Measurements from ENCODE around the gene AK4. TPM values are rescaled to one million over a fixed set of nuclear protein-coding genes. Genes with fewer than 3 reads are reported as not detected.
"Not testable (repeated sequence)": the region's sequence is repeated elsewhere in the genome, so short reads cannot be mapped to it uniquely, and the experiment has no call there.

Gene AK4
- total and polyA plus RNA-seq, 2 experiments from 2014 or later = 65.4 to 110 TPM

DNA sequence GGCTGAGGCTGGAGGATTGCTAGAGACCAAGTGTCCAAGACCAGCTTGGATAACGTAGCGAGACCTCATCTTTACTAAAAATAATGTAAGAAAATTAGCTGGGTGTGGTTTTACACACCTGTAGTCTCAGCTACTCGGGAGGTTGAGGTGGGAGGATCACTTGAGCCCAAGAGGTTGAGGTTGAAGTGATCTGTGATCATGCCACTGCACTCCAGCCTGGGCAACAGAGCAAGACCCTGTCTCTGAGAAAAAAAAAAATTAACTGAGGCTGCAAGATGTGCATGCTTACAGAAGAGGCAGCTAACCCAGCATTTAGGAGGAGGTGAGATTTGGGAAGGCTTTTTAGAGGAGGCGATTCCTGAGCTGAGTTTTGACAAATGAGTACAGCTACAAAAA, 9.5 kb downstream of the AK4 start:
- H3K9me2 ChIP-seq (ENCODE audit: insufficient read depth) = no peaks in the 10 kb centered on the region
- H3K4me2 ChIP-seq (ENCODE audit: unreplicated experiment) = no peak overlapping the region
- in situ Hi-C loops (cut with MboI) = no loop called here
- H3K79me2 ChIP-seq (ENCODE audit: insufficient read depth) = peaks cover 99% of the 10 kb centered on the region
- no peak overlapping the region for H2AFZ ChIP-seq
- 94% methylated on average over 4 of the region's 4 CpGs for WGBS, 2 experiments (ENCODE audit: low coverage in 1 of 2, low lambda C conversion rate in 2 of 2, missing lambda C conversion rate in 2 of 2)
- H3F3A ChIP-seq (ENCODE audit: insufficient read depth) = no peaks in the 10 kb centered on the region
- no peaks in the 10 kb centered on the region for H3K4me1 ChIP-seq (ENCODE audit: insufficient read depth)
- TF ChIP-seq EZH2 (IDR thresholded peaks at IDR 0.05; ENCODE audit: insufficient read depth, poor library complexity, severe bottlenecking) (no peak), EZH2phosphoT487 (IDR thresholded peaks at IDR 0.05; ENCODE audit: insufficient read depth, low read depth) (no peak)
- no peaks in the 10 kb centered on the region for H3K27me3 ChIP-seq (replicated peaks; ENCODE audit: insufficient read depth)
- H3K9me3 ChIP-seq (ENCODE audit: low read depth) = no peaks in the 10 kb centered on the region
- H3K27ac ChIP-seq = no peak overlapping the region
- H3K4me3 ChIP-seq = no peak overlapping the region
- no peak for DNase-seq
- peaks cover 3% of the 10 kb centered on the region; the same call in 1 of the 2 replicates for H3K36me3 ChIP-seq (ENCODE audit: low read depth)
- no peak overlapping the region for H3K9ac ChIP-seq
- peaks cover 18% of the 10 kb centered on the region; the same call in 1 of the 2 replicates for H4K20me1 ChIP-seq (ENCODE audit: insufficient read depth)

DNA sequence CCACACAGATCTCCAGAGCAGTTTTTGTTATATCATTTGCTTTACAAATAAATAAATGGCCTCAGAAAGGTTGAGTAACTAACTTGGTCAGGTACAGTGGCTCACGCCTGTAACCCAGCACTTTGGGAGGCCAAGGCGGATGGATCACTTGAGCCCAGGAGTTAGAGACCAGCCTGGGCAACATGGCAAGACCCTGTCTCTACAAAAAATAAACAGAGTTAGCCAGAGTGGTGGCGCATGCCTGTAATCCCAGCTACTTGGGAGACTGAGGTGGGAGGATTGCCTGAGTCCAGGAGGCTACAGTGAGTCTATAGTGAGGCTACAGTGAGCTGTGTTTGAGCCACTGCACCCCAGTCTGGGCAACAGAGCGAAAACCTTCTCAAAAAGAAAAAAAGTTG, 11.3 kb downstream of the AK4 start:
- H3K4me1 ChIP-seq (ENCODE audit: insufficient read depth); H3K9me3 ChIP-seq (ENCODE audit: low read depth); H3K27ac ChIP-seq; DNase-seq; H3K4me3 ChIP-seq; H3K27me3 ChIP-seq (replicated peaks; ENCODE audit: insufficient read depth); H3K9ac ChIP-seq; H3K9me2 ChIP-seq (ENCODE audit: insufficient read depth); H3K4me2 ChIP-seq (ENCODE audit: unreplicated experiment); H3K36me3 ChIP-seq (ENCODE audit: low read depth); H2AFZ ChIP-seq; in situ Hi-C loops (cut with MboI): not testable (repeated sequence)
- Histone ChIP-seq H3F3A (ENCODE audit: insufficient read depth) (peaks cover 16% of the 10 kb centered on the region), H3K79me2 (ENCODE audit: insufficient read depth) (peaks cover 99% of the 10 kb centered on the region), H4K20me1 (ENCODE audit: insufficient read depth) (peaks cover 22% of the 10 kb centered on the region; the same call in 1 of the 2 replicates)
- WGBS, 2 experiments (ENCODE audit: low coverage in 1 of 2, low lambda C conversion rate in 2 of 2, missing lambda C conversion rate in 2 of 2) = 98 to 99% methylated on average over 4 of the region's 4 CpGs

DNA sequence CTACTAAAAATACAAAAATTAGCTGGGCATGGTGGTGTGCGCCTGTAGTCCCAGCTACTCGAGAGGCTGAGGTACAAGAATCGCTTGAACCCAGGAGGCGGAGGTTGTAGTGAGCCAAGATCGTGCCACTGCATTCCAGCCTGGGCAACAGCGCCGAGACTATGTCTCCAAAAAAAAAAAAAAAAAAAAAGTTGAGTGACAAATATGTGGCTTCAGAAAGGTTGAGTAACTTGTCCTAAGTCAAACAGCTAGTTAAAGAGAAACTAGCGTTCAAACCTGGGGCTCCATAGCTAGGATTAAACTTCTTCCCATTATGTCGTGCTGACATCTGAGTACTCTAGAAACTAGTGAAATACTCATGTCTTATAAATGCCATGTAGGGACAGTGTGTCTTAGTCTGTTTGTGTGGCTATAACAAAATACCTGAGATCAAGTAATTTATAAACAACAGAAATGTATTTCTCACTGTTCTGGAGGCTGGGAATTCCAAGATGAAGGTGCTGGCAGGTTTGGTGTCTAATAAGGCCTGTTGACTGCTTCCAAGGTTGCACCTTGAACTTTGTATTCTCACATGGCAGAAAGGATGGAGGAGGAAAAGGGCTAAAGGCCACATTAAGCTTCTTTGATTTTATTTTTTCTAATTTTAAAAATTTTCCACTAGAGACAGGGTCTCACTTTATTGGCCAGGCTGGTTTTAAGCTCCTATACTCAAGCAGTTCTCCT, 12.0 kb downstream of the AK4 start:
- Histone ChIP-seq H3K4me3 (no peak overlapping the region), H3K9ac (no peak overlapping the region), H3K4me2 (ENCODE audit: unreplicated experiment) (no peak overlapping the region), H3K36me3 (ENCODE audit: low read depth) (peaks cover 3% of the 10 kb centered on the region; the same call in 1 of the 2 replicates), H3F3A (ENCODE audit: insufficient read depth) (peaks cover 21% of the 10 kb centered on the region), H3K9me3 (ENCODE audit: low read depth) (no peaks in the 10 kb centered on the region), H3K4me1 (ENCODE audit: insufficient read depth) (peaks cover 8% of the 10 kb centered on the region), H3K9me2 (ENCODE audit: insufficient read depth) (no peaks in the 10 kb centered on the region), H4K20me1 (ENCODE audit: insufficient read depth) (peaks cover 27% of the 10 kb centered on the region; the same call in 1 of the 2 replicates), H2AFZ (no peak overlapping the region), H3K27ac (no peak overlapping the region), H3K79me2 (ENCODE audit: insufficient read depth) (peaks cover 99% of the 10 kb centered on the region), H3K27me3 (replicated peaks; ENCODE audit: insufficient read depth) (no peaks in the 10 kb centered on the region)
- no peak for DNase-seq
- no peak for TF ChIP-seq EZH2phosphoT487 (IDR thresholded peaks at IDR 0.05; ENCODE audit: insufficient read depth, low read depth)
- no peak for TF ChIP-seq EZH2 (IDR thresholded peaks at IDR 0.05; ENCODE audit: insufficient read depth, poor library complexity, severe bottlenecking)
- in situ Hi-C loops (cut with MboI) = no loop called here
- 91 to 95% methylated on average over 9 of the region's 9 CpGs for WGBS, 2 experiments (ENCODE audit: low coverage in 1 of 2, low lambda C conversion rate in 2 of 2, missing lambda C conversion rate in 2 of 2)

DNA sequence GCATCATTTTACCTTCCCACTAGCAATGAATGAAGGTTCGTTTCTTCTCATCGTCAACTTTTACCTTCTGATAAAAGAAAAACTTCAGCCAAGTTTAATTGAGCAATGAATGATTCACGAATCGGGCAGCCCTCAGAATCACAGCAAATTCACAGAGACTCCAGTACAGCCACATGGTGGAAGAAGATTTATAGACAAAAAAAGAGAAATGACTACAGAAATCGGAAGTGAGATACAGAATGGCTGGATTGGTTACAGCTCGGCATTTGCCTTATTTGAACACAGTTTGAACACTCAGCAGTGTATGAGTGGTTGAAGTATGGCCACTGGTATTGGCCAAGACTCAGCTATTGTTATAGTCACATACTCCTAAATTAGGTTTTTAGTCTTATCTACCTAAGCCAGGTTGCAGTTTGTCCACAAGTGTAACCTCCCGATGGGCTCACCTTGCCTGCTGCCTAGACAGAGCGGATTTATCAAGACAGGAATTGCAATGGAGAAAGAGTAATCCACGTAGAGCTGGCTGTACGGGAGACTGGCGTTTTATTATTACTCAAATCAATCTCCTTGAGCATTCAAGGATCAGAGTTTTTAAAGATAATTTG, 15.3 kb downstream of the AK4 start:
- peaks cover 24% of the 10 kb centered on the region; the same call in 1 of the 2 replicates for H4K20me1 ChIP-seq (ENCODE audit: insufficient read depth)
- no peaks in the 10 kb centered on the region for H3K27me3 ChIP-seq (replicated peaks; ENCODE audit: insufficient read depth)
- peaks cover 9% of the 10 kb centered on the region for H3K4me1 ChIP-seq (ENCODE audit: insufficient read depth)
- no peak overlapping the region for H3K9ac ChIP-seq
- no peak overlapping the region for H3K4me3 ChIP-seq
- no peak overlapping the region for H2AFZ ChIP-seq
- in situ Hi-C loops (cut with MboI) = no loop called here
- H3K4me2 ChIP-seq (ENCODE audit: unreplicated experiment) = no peak overlapping the region
- H3K27ac ChIP-seq = no peak overlapping the region
- TF ChIP-seq EZH2 (IDR thresholded peaks at IDR 0.05; ENCODE audit: insufficient read depth, poor library complexity, severe bottlenecking) (no peak), EZH2phosphoT487 (IDR thresholded peaks at IDR 0.05; ENCODE audit: insufficient read depth, low read depth) (no peak)
- WGBS, 2 experiments (ENCODE audit: low coverage in 1 of 2, low lambda C conversion rate in 2 of 2, missing lambda C conversion rate in 2 of 2) = 75 to 77% methylated on average over 11 of the region's 11 CpGs
- H3K9me3 ChIP-seq (ENCODE audit: low read depth) = no peaks in the 10 kb centered on the region
- H3F3A ChIP-seq (ENCODE audit: insufficient read depth) = peaks cover 21% of the 10 kb centered on the region
- H3K9me2 ChIP-seq (ENCODE audit: insufficient read depth) = no peaks in the 10 kb centered on the region
- H3K79me2 ChIP-seq (ENCODE audit: insufficient read depth) = peaks cover 99% of the 10 kb centered on the region
- no peaks in the 10 kb centered on the region for H3K36me3 ChIP-seq (ENCODE audit: low read depth)
- DNase-seq = peak; percentile 43

DNA sequence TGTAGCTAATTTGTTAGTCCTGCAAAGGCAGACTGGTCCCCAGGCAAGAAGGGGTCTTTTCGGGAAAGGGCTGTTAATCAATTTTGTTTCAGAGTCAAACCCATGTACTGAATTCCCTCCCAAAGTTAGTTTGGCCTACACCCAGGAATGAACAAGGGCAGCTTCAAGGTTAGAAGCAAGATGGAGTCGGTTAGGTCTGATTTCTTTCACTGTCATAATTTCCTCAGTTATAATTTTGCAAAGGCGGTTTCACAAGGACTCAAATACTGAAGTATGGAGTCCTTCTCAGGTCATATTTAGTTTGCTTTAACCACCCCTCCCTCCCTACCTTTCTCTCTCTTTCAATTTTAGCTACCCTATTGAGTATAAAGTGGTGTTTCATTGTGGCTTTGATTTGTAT, 16.1 kb downstream of the AK4 start:
- peaks cover 99% of the 10 kb centered on the region for H3K79me2 ChIP-seq (ENCODE audit: insufficient read depth)
- H3K27ac ChIP-seq; H2AFZ ChIP-seq; H3K4me2 ChIP-seq (ENCODE audit: unreplicated experiment); H3K9ac ChIP-seq; in situ Hi-C loops (cut with MboI); H3K4me3 ChIP-seq; H3K36me3 ChIP-seq (ENCODE audit: low read depth); H3K9me3 ChIP-seq (ENCODE audit: low read depth); DNase-seq; H3K4me1 ChIP-seq (ENCODE audit: insufficient read depth); H3K9me2 ChIP-seq (ENCODE audit: insufficient read depth); H3K27me3 ChIP-seq (replicated peaks; ENCODE audit: insufficient read depth): not testable (repeated sequence)
- H3F3A ChIP-seq (ENCODE audit: insufficient read depth) = peaks cover 21% of the 10 kb centered on the region
- 95% methylated on average over 3 of the region's 3 CpGs for WGBS, 2 experiments (ENCODE audit: low coverage in 1 of 2, low lambda C conversion rate in 2 of 2, missing lambda C conversion rate in 2 of 2)
- peaks cover 30% of the 10 kb centered on the region; the same call in 1 of the 2 replicates for H4K20me1 ChIP-seq (ENCODE audit: insufficient read depth)

All from GM23248 (cell line).